Endothelial cell of umbilical vein (primary cell): ENCODE results near the gene ZNF195. TPM values are rescaled to one million over a fixed set of nuclear protein-coding genes. Genes with fewer than 3 reads are reported as not detected.

Experiments
- BruUV-seq: library from RNA; stranded (reverse); fragments of 400-500 nt; replicated peaks from 2 replicates; lab custom pipeline; 2021; lab: Mats Ljungman, UMichigan
- CTCF ChIA-PET: fragments of 300-600, 350-600 bp; sonication (Branson Sonifier 250); formaldehyde crosslinking; loops from one replicate; lab custom pipeline; 2021; ENCODE audit warnings: antibody characterized with exemption, inconsistent platforms; lab: Charles Lee
- POLR2A ChIA-PET: fragments of 300-600, 350-600 bp; sonication (Branson Sonifier 250); formaldehyde crosslinking; loops from one replicate; lab custom pipeline; 2021; ENCODE audit warnings: antibody characterized with exemption, inconsistent platforms; lab: Charles Lee
- DNase-seq: peaks from one replicate; pipeline ENCODE4 v3.0.0-alpha.2; 2011; ENCODE audit warnings: low read depth, low spot score
- FAIRE-seq: peaks from 2 replicates; lab custom pipeline; 2011; peaks lifted over from hg19 to GRCh38; lab: Jason Lieb, UNC
- H2AFZ ChIP-seq: 2 replicates; pipeline ENCODE4 v1.6.0; 2012; ENCODE audit warnings: low read depth, low read length, control low read depth, inconsistent platforms
- H3K27ac ChIP-seq: 2 replicates; pipeline ENCODE4 v1.5.1; 2011; ENCODE audit warnings: low read depth, mild to moderate bottlenecking, control low read depth, low read length, moderate library complexity; ENCODE audit not compliant: insufficient read depth
- H3K27me3 ChIP-seq, 2 experiments: 2 replicates each; pipeline versions ENCODE4 v1.6.0 to v1.6.1; 2011; ENCODE audit warnings: low read length in 2 of 2, mixed read lengths in 1 of 2; ENCODE audit not compliant: control insufficient read depth in 2 of 2, insufficient read depth in 2 of 2
- H3K36me3 ChIP-seq, 2 experiments: 2 replicates in 1 of 2; 3 replicates in 1 of 2; pipeline ENCODE4 v1.5.1; 2011; ENCODE audit warnings: low read length in 2 of 2, mild to moderate bottlenecking in 1 of 2, moderate library complexity in 1 of 2; ENCODE audit not compliant: control insufficient read depth in 2 of 2, insufficient read depth in 2 of 2; ENCODE audit errors: extremely low read depth in 1 of 2
- H3K4me1 ChIP-seq: 3 replicates; pipeline ENCODE4 v1.5.1; 2011; ENCODE audit warnings: mild to moderate bottlenecking, low read length; ENCODE audit not compliant: control insufficient read depth, insufficient read depth; ENCODE audit errors: extremely low read depth
- H3K4me2 ChIP-seq: 2 replicates; pipeline ENCODE4 v1.6.1; 2011; ENCODE audit warnings: low read length, control low read depth, mixed read lengths; ENCODE audit not compliant: insufficient read depth
- H3K4me3 ChIP-seq, 3 experiments: fragments of 200-600 bp in 1 of 3; sonication (generic), shearing (Covaris generic) in 1 of 3; replicated peaks in 1 of 3; 2 replicates each; pipeline ENCODE4 v1.5.1; 2011 to 2016; ENCODE audit warnings: control low read depth in 3 of 3, low read length in 3 of 3, mild to moderate bottlenecking in 2 of 3, inconsistent platforms in 1 of 3, low read depth in 1 of 3, moderate library complexity in 1 of 3; ENCODE audit not compliant: insufficient read depth in 1 of 3
- H3K79me2 ChIP-seq: 2 replicates; pipeline ENCODE4 v1.6.0; 2012; ENCODE audit warnings: low read length, inconsistent platforms; ENCODE audit not compliant: control insufficient read depth, insufficient read depth
- H3K9ac ChIP-seq: replicated peaks from 2 replicates; pipeline ENCODE3; 2011; ENCODE audit warnings: low read length, control low read depth; ENCODE audit not compliant: insufficient read depth; ENCODE audit errors: extremely low read depth
- H3K9me1 ChIP-seq: replicated peaks from 3 replicates; pipeline ENCODE4 v1.6.0; 2011; ENCODE audit warnings: mild to moderate bottlenecking, low read length; ENCODE audit not compliant: control insufficient read depth, insufficient read depth; ENCODE audit errors: extremely low read depth
- H3K9me3 ChIP-seq: replicated peaks from 2 replicates; pipeline ENCODE4 v1.5.1; 2012; ENCODE audit warnings: low read length, inconsistent platforms; ENCODE audit not compliant: control insufficient read depth, insufficient read depth
- H4K20me1 ChIP-seq: replicated peaks from 2 replicates; pipeline ENCODE3; 2011; ENCODE audit warnings: mild to moderate bottlenecking, low read length; ENCODE audit not compliant: control insufficient read depth, insufficient read depth; ENCODE audit errors: extremely low read depth
- CTCF ChIP-seq, 2 donors: IDR thresholded peaks; 1 replicate in 1 of 2; 2 replicates in 1 of 2; pipeline ENCODE4 v1.5.1; 2011; ENCODE audit warnings: low read length in 2 of 2, mild to moderate bottlenecking in 2 of 2, moderate library complexity in 2 of 2, control low read depth in 1 of 2, inconsistent platforms in 1 of 2, low read depth in 1 of 2; ENCODE audit not compliant: insufficient read depth in 1 of 2; ENCODE audit errors: extremely low read depth in 1 of 2
- EZH2 ChIP-seq: IDR thresholded peaks from 2 replicates; pipeline ENCODE4 v1.6.1; 2012; ENCODE audit warnings: borderline replicate concordance, low read depth, mild to moderate bottlenecking, moderate library complexity, low read length, inconsistent platforms; ENCODE audit not compliant: severe bottlenecking
- FOS ChIP-seq: IDR thresholded peaks from 2 replicates; pipeline ENCODE4 v1.6.1; 2011; ENCODE audit warnings: mild to moderate bottlenecking, low read length, moderate library complexity, borderline replicate concordance; ENCODE audit not compliant: insufficient read depth
- JUN ChIP-seq: IDR thresholded peaks from 2 replicates; pipeline ENCODE4 v1.6.1; 2011; ENCODE audit warnings: borderline replicate concordance, low read depth; ENCODE audit not compliant: insufficient read length, insufficient read depth
- MYC ChIP-seq: IDR thresholded peaks from one replicate; pipeline ENCODE4 v1.6.1; 2011; ENCODE audit warnings: mild to moderate bottlenecking, low read depth, low read length
- POLR2AphosphoS5 ChIP-seq: IDR thresholded peaks from 2 replicates; pipeline ENCODE4 v1.6.1; 2012; ENCODE audit warnings: low read depth, mild to moderate bottlenecking, control low read depth, low read length, moderate library complexity; ENCODE audit not compliant: insufficient read depth
- dilution Hi-C: fragments of 300-500 bp; cut with MboI; formaldehyde crosslinking; loops from one replicate; pipeline ENCODE4 v1.15.0; 2019; ENCODE audit warnings: low sequenced_read_pairs; ENCODE audit not compliant: extremely low pct_ligation_motif_present
- intact Hi-C: fragments of 100-400 bp; cut with micrococcal nuclease; formaldehyde crosslinking; loops from one replicate; pipeline ENCODE4 v1.10.0; 2022
- polyA plus RNA-seq, 4 experiments: library from polyadenylated mRNA; depleted of rRNA in 3 of 4; stranded (reverse) in 3 of 4; unstranded in 1 of 4; fragments of >200 nt; gene quantifications; 2 replicates each; pipeline versions ENCODE4 v1.2.1 to v1.2.3, GENCODE V29; 2011 to 2012; ENCODE audit warnings: missing spikeins in 1 of 4
- total RNA-seq: library from RNA; stranded (reverse); gene quantifications from 2 replicates; pipeline ENCODE4 v1.2.3, GENCODE V29; 2021
- TF ChIP-seq, protein P1 (sequence below): IDR thresholded peaks from 2 replicates; pipeline ENCODE4 v1.6.1; 2011; ENCODE audit not compliant: insufficient read depth, insufficient read length

ZNF195 gene
- total and polyA plus RNA-seq, 2 donors (not counting 3 experiments of a cell fraction or from before 2014, with no cell fraction given), result 12.8 to 32.5 TPM

DNA sequence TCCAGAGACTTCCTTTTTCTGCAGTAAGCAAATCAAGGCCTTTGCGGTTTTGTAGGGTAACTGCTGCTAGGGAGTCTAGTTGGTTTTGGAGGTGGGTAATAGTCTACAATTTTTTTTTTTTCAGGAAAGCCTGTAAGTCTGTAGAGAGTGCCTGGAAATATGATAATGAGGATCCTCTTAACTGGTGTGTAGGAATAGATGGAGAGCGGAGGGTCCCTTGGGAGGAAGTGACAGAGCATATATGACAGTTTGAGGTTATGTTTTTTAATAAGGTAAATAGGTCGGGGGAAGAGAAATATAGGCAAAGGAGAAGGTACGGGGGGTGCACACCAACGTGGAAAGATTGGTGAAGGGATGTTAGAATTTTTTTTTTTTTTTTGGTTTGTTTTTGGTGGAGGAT is 25.9 kb downstream of the ZNF195 start:
- Histone ChIP-seq H3K79me2 (no peaks in the 10 kb centered on the region), H2AFZ (no peak overlapping the region), H3K4me3 (no peak overlapping the region), H3K9me1 (no peaks in the 10 kb centered on the region), H4K20me1 (no peaks in the 10 kb centered on the region), H3K4me2 (no peak overlapping the region), H3K9me3 (no peaks in the 10 kb centered on the region), H3K9ac (no peak overlapping the region), H3K36me3 (no peaks in the 10 kb centered on the region), H3K27ac (no peak overlapping the region), H3K27me3 (no peaks in the 10 kb centered on the region), H3K4me1 (no peaks in the 10 kb centered on the region)
- no TSS peak for BruUV-seq
- dilution Hi-C loops (no loop called here), intact Hi-C loops (no loop called here)
- CTCF ChIA-PET, result interaction anchor here (2.5 kb wide), 1 partner anchor 12 kb away, joined by 7 read pairs; no protein-coding TSS in a partner anchor
- TF ChIP-seq CTCF (IDR thresholded peaks at IDR 0.05; ENCODE audit: extremely low read depth in 1 of 2, insufficient read depth in 1 of 2, low read depth in 1 of 2, low read length in 2 of 2) (no peak), JUN (no peak)
- FAIRE-seq (no peak), DNase-seq (no peak)
- POLR2A ChIA-PET, result no interaction called here

DNA sequence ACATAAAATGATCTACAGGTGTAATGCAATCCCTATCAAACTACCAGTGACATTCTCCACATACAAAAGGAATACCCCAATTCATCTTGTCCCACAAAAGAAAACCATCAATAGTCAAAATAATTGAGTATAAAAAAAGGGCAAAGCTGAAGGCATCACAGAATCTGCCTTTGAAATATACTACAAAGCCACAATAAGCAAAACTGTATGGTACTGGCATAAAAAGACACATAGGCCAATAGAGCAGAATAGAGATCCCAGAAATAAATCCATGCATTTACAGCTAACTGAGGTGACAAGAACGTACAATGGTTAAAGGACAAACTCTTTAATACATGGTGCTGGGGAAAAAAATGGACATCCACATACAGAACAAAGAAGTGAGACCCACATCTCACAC is 31.8 kb downstream of the ZNF195 start:
- no TSS peak for BruUV-seq

More for the DNA sequence above, 31.8 kb downstream of the ZNF195 start:
- POLR2A ChIA-PET, result no interaction called here
- H3K27me3 ChIP-seq, result no peaks in the 10 kb centered on the region
- DNase-seq (no peak), FAIRE-seq (no peak)
- no peak overlapping the region for H3K27ac ChIP-seq
- no peak overlapping the region for H2AFZ ChIP-seq
- TF ChIP-seq CTCF (IDR thresholded peaks at IDR 0.05; ENCODE audit: extremely low read depth in 1 of 2, insufficient read depth in 1 of 2, low read depth in 1 of 2, low read length in 2 of 2) (no peak), MYC (no peak), JUN (no peak), FOS (no peak), POLR2AphosphoS5 (no peak), EZH2 (no peak)
- TF ChIP-seq, protein P1, sequence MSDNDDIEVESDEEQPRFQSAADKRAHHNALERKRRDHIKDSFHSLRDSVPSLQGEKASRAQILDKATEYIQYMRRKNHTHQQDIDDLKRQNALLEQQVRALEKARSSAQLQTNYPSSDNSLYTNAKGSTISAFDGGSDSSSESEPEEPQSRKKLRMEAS, result no peak
- no peaks in the 10 kb centered on the region for H3K79me2 ChIP-seq
- no peaks in the 10 kb centered on the region for H4K20me1 ChIP-seq
- H3K9me3 ChIP-seq, result no peaks in the 10 kb centered on the region
- H3K4me1 ChIP-seq, result no peaks in the 10 kb centered on the region
- intact Hi-C loops, result no loop called here
- no peak overlapping the region for H3K4me3 ChIP-seq
- CTCF ChIA-PET, result interaction anchor here (1.4 kb wide), 1 partner anchor 62 kb away, joined by 5 read pairs; no protein-coding TSS in a partner anchor
- no peak overlapping the region for H3K4me2 ChIP-seq
- H3K9me1 ChIP-seq, result no peaks in the 10 kb centered on the region
- dilution Hi-C loops, result no loop called here
- H3K9ac ChIP-seq, result no peak overlapping the region
- no peaks in the 10 kb centered on the region for H3K36me3 ChIP-seq
